Measurements from ENCODE around the gene NUDT11. TPM values are rescaled to one million over a fixed set of nuclear protein-coding genes. Genes with fewer than 3 reads are reported as not detected.
"Not testable (repeated sequence)": the region's sequence is repeated elsewhere in the genome, so short reads cannot be mapped to it uniquely, and the experiment has no call there.

NUDT11 gene
- total RNA-seq, 1 donor, result 11.8 TPM

DNA sequence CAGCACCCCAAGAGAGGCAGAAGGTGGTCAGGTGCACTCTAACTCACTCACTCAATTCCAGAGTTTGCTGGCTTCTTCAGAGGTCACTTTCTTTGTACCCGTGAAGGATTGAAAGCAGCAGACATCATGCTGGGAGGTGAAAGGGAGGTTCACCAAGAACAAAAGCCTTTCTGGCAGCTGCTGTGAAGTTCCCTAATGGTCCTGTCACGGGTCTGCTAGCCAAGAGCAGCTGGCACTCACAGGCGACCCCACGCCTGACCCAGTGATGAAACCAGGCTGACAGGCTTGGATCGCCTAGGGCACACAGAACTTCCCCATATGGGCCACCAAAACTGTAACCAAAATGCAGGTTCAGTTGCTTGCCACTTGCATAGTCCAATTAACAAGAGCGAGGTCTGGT lies 11.8 kb downstream of the NUDT11 start:
- DNase-seq (ENCODE audit: low read depth), result no peak
- H3K4me3 ChIP-seq (ENCODE audit: low read depth, low read length), result no peak overlapping the region
- TF ChIP-seq, protein P1, sequence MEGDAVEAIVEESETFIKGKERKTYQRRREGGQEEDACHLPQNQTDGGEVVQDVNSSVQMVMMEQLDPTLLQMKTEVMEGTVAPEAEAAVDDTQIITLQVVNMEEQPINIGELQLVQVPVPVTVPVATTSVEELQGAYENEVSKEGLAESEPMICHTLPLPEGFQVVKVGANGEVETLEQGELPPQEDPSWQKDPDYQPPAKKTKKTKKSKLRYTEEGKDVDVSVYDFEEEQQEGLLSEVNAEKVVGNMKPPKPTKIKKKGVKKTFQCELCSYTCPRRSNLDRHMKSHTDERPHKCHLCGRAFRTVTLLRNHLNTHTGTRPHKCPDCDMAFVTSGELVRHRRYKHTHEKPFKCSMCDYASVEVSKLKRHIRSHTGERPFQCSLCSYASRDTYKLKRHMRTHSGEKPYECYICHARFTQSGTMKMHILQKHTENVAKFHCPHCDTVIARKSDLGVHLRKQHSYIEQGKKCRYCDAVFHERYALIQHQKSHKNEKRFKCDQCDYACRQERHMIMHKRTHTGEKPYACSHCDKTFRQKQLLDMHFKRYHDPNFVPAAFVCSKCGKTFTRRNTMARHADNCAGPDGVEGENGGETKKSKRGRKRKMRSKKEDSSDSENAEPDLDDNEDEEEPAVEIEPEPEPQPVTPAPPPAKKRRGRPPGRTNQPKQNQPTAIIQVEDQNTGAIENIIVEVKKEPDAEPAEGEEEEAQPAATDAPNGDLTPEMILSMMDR (IDR thresholded peaks at IDR 0.05; ENCODE audit: insufficient read depth, low read length), result no peak

- H3K4me3 ChIP-seq (ENCODE audit: low read depth, low read length); DNase-seq (ENCODE audit: low read depth): not testable (repeated sequence)
Observed at GRCh38 chrX:51482411-51482810, 14.0 kb downstream of the NUDT11 start.

- TF ChIP-seq, protein P1 (IDR thresholded peaks at IDR 0.05; ENCODE audit: insufficient read depth, low read length), result no peak
- no peak for DNase-seq (ENCODE audit: low read depth)
- H3K4me3 ChIP-seq (ENCODE audit: low read depth, low read length), result no peak overlapping the region
Observed at GRCh38 chrX:51476930-51477329, 19.5 kb downstream of the NUDT11 start.

DNA sequence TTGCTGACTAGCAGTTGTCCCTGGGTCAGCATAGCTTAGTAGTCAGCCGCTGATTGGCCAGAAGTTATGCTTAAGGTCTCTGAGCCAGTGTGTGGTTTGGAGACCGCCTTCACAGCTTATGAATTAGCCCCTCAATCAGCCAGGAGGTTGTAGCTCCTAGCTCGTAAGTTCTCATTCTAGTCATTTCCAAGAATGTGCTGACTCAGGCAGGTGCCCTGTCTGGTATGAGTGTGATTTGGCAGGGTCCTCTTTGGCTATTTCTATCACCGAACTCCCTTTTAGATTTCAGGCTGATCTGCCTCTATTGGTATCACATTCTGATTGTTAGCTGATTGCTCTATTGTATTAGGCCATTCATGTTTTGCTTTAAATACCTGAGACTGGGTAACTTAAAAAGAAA lies 33.1 kb downstream of the NUDT11 start:
- TF ChIP-seq, protein P1 (IDR thresholded peaks at IDR 0.05; ENCODE audit: insufficient read depth, low read length), result no peak
- no peak overlapping the region for H3K4me3 ChIP-seq (ENCODE audit: low read depth, low read length)
- no peak for DNase-seq (ENCODE audit: low read depth)

DNA sequence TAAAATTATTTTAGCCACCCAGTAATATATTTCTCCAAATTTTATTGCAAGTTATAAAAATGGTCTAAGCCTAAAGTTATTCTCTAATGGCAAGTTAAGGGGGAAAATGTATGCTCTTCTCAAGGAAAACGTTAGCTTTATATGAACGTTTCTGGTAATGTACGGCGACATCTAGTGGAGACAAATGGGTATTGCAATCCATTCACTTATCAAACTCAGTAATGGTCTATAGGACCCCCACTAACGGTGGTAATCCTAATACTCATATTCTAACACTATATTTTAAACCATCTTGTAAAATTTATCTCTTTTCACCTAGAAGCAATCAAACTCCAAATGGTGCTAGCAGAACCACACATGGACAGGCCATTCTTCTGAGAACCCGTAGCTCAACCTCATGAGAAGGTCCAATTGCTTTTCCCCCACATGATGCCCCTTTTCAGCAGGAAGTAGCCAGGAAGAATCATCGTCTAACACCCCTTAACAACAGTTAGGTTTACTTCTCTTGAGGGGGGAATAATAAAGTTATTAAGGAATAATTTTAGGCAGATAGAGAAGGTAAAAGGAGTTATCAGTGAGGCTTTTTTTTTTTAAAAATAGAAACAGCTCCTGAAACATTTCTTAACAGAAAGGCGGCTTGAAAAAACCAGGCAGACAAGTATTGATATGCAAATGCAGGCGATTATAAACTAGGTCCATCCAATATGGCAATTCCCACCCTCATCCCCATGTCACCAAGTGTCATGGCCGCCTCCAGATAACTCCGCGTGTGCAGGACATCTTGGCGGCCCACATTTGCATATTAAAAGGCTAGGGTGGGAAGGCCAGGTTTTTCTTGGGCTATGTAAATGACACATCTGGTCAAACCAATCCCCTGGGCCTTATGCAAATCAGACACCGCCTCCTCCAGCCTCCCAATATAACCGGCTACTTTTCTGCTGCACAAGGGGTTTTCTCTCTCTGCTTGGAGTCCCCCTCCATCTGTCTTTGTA lies 35.0 kb downstream of the NUDT11 start:
- TF ChIP-seq, protein P1 (IDR thresholded peaks at IDR 0.05; ENCODE audit: insufficient read depth, low read length), result peak; percentile 85
- no peak overlapping the region for H3K4me3 ChIP-seq (ENCODE audit: low read depth, low read length)
- peak; percentile 63 for DNase-seq (ENCODE audit: low read depth)

- peak; percentile 32 for DNase-seq (ENCODE audit: low read depth)
- no peak overlapping the region for H3K4me3 ChIP-seq (ENCODE audit: low read depth, low read length)
- TF ChIP-seq, protein P1 (IDR thresholded peaks at IDR 0.05; ENCODE audit: insufficient read depth, low read length), result peak; percentile 48
Observed at GRCh38 chrX:51459125-51459524, 37.3 kb downstream of the NUDT11 start.

DNA sequence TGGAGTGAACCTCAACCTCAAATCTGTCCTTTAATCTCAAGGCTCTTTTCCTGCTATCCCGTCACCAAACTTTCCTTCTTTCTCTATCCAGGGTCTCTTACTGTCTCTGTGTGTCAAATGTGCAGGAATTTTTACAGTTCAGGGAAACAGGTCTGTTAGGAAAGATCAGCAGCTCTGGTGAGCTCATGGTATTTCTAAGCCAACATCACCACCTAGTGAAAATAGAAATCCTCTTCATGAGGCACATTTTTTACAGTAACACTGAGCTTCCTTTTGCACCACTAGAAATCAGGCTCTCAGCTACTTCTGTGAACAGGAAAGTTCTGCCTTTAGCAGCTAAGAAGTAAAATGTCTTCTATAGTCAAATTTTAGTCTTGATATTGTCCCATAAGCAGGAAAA lies 39.6 kb downstream of the NUDT11 start:
- TF ChIP-seq, protein P1 (IDR thresholded peaks at IDR 0.05; ENCODE audit: insufficient read depth, low read length), result no peak
- no peak overlapping the region for H3K4me3 ChIP-seq (ENCODE audit: low read depth, low read length)
- peak; percentile 1 for DNase-seq (ENCODE audit: low read depth)

Measured in fibroblast of the aortic adventitia (primary cell).